SU-DHL-6 (cell line): ENCODE data around the gene ZNF138.

Source experiments
- CTCF ChIP-seq: fragments of 200-600 bp; sonication (generic); IDR thresholded peaks from one replicate; pipeline ENCODE4 v1.5.1; 2017; ENCODE audit warnings: antibody characterized with exemption, mild to moderate bottlenecking, low read length, moderate library complexity; ENCODE audit not compliant: insufficient read depth, poor library complexity, severe bottlenecking
- EZH2phosphoT487 ChIP-seq: fragments of 200-600 bp; sonication (generic), shearing (Covaris generic); conservative IDR thresholded peaks from 2 replicates; pipeline ENCODE4 v1.6.1; 2018; ENCODE audit warnings: mild to moderate bottlenecking, antibody characterized with exemption, low read length, moderate library complexity, mixed read lengths

GRCh38 chr7:64878684-64879083 is 84.5 kb downstream of the ZNF138 start:
- TF ChIP-seq CTCF (no peak), EZH2phosphoT487 (no peak)
